H9 (cell line): ENCODE data around the gene TANGO6. TPM values are rescaled to one million over a fixed set of nuclear protein-coding genes. Genes with fewer than 3 reads are reported as not detected.

Experiments
- DNase-seq: peaks from one replicate; pipeline ENCODE4 v3.0.0-alpha.2; 2017
- H2AFZ ChIP-seq: one replicate; pipeline ENCODE4 v1.6.1; 2013; ENCODE audit warnings: mild to moderate bottlenecking, low read length, control low read depth, moderate library complexity
- H2AK5ac ChIP-seq: 2 replicates; pipeline ENCODE4 v1.6.1; 2013; ENCODE audit warnings: low read length, control low read depth, mixed read lengths; ENCODE audit not compliant: insufficient read length
- H2BK120ac ChIP-seq: one replicate; pipeline ENCODE4 v1.6.1; 2013; ENCODE audit warnings: low read depth, mild to moderate bottlenecking, low read length, control low read depth, inconsistent platforms; ENCODE audit not compliant: poor library complexity, severe bottlenecking
- H2BK12ac ChIP-seq: 2 replicates; pipeline ENCODE4 v1.6.1; 2013; ENCODE audit warnings: low read length, control low read depth, mixed read lengths, low read depth; ENCODE audit not compliant: insufficient read length
- H2BK15ac ChIP-seq: 2 replicates; pipeline ENCODE4 v1.6.1; 2013; ENCODE audit warnings: low read depth, low read length, control low read depth
- H2BK20ac ChIP-seq: one replicate; pipeline ENCODE4 v1.6.1; 2013; ENCODE audit warnings: low read depth, mild to moderate bottlenecking, low read length, control low read depth, inconsistent platforms; ENCODE audit not compliant: poor library complexity, severe bottlenecking
- H2BK5ac ChIP-seq: 2 replicates; pipeline ENCODE4 v1.6.1; 2013; ENCODE audit warnings: low read length, control low read depth, mixed read lengths; ENCODE audit not compliant: insufficient read length
- H3K14ac ChIP-seq: 2 replicates; pipeline ENCODE4 v1.6.1; 2013; ENCODE audit warnings: low read length, control low read depth; ENCODE audit not compliant: insufficient read depth
- H3K18ac ChIP-seq: 2 replicates; pipeline ENCODE4 v1.6.1; 2013; ENCODE audit warnings: low read depth, mild to moderate bottlenecking, mixed read lengths, low read length, control low read depth; ENCODE audit not compliant: insufficient read length
- H3K23ac ChIP-seq: 2 replicates; pipeline ENCODE4 v1.6.1; 2013; ENCODE audit warnings: low read length, control low read depth, mixed read lengths, low read depth; ENCODE audit not compliant: insufficient read length
- H3K23me2 ChIP-seq: 2 replicates; pipeline ENCODE4 v1.6.1; 2013; ENCODE audit warnings: low read depth, mild to moderate bottlenecking, mixed read lengths, low read length, control low read depth; ENCODE audit not compliant: insufficient read length, poor library complexity, severe bottlenecking
- H3K27ac ChIP-seq: 2 replicates; pipeline ENCODE4 v1.5.1; 2013; ENCODE audit warnings: low read length, control low read depth, mixed read lengths, low read depth; ENCODE audit not compliant: insufficient read length
- H3K27me3 ChIP-seq: 2 replicates; pipeline ENCODE4 v1.6.1; 2013; ENCODE audit warnings: low read length, control low read depth, inconsistent platforms; ENCODE audit not compliant: insufficient read depth
- H3K4ac ChIP-seq: 2 replicates; pipeline ENCODE4 v1.6.1; 2013; ENCODE audit warnings: low read depth, mild to moderate bottlenecking, control low read depth, inconsistent platforms, low read length, moderate library complexity
- H3K4me1 ChIP-seq: 2 replicates; pipeline ENCODE4 v1.6.1; 2013; ENCODE audit warnings: low read length, control low read depth, inconsistent platforms; ENCODE audit not compliant: insufficient read depth
- H3K4me2 ChIP-seq: 2 replicates; pipeline ENCODE4 v1.6.1; 2013; ENCODE audit warnings: low read length, control low read depth, mixed read lengths; ENCODE audit not compliant: insufficient read length, insufficient read depth
- H3K56ac ChIP-seq: 2 replicates; pipeline ENCODE4 v1.6.1; 2013; ENCODE audit warnings: low read depth, mild to moderate bottlenecking, mixed read lengths, low read length, control low read depth; ENCODE audit not compliant: insufficient read length
- H3K79me1 ChIP-seq: 2 replicates; pipeline ENCODE4 v1.6.1; 2013; ENCODE audit warnings: low read depth, mild to moderate bottlenecking, moderate library complexity, low read length, control low read depth, inconsistent platforms; ENCODE audit not compliant: insufficient read depth, poor library complexity, severe bottlenecking
- H3K79me2 ChIP-seq: 2 replicates; pipeline ENCODE4 v1.6.1; 2013; ENCODE audit warnings: low read length, control low read depth, inconsistent platforms; ENCODE audit not compliant: insufficient read depth
- H3K9ac ChIP-seq: 2 replicates; pipeline ENCODE4 v1.6.1; 2013; ENCODE audit warnings: low read length, control low read depth, mixed read lengths; ENCODE audit not compliant: insufficient read length; ENCODE audit errors: extremely low read depth
- H3K9me3 ChIP-seq: one replicate; pipeline ENCODE4 v1.6.1; 2013; ENCODE audit warnings: low read depth, low read length, inconsistent platforms; ENCODE audit not compliant: control insufficient read depth
- H3T11ph ChIP-seq: one replicate; pipeline ENCODE4 v1.6.1; 2013; ENCODE audit warnings: mild to moderate bottlenecking, low read length, control low read depth, inconsistent platforms
- H4K20me1 ChIP-seq: one replicate; pipeline ENCODE4 v1.6.1; 2013; ENCODE audit not compliant: control insufficient read depth, insufficient read length, insufficient read depth
- H4K5ac ChIP-seq: 2 replicates; pipeline ENCODE4 v1.6.1; 2013; ENCODE audit warnings: low read depth, mild to moderate bottlenecking, mixed read lengths, low read length, control low read depth; ENCODE audit not compliant: insufficient read length
- H4K8ac ChIP-seq: replicated peaks from 2 replicates; pipeline ENCODE4 v1.6.1; 2013; ENCODE audit warnings: low read length, control low read depth, mixed read lengths, low read depth; ENCODE audit not compliant: insufficient read length
- H4K91ac ChIP-seq: 2 replicates; pipeline ENCODE4 v1.6.1; 2013; ENCODE audit warnings: low read depth, mild to moderate bottlenecking, moderate library complexity, mixed read lengths, low read length, control low read depth; ENCODE audit not compliant: insufficient read length
- H3K27ac Mint-ChIP-seq, 3 experiments: 2 replicates in 2 of 3; 3 replicates in 1 of 3; pipeline ENCODE4 v1.8.0; 2020 to 2021; ENCODE audit warnings: mixed read lengths in 3 of 3, mild to moderate bottlenecking in 1 of 3, moderate library complexity in 1 of 3
- H3K27me3 Mint-ChIP-seq: 2 replicates; pipeline ENCODE4 v1.8.0; 2021; ENCODE audit warnings: low read depth, mild to moderate bottlenecking, moderate library complexity, mixed read lengths
- H3K36me3 Mint-ChIP-seq, 3 experiments: 2 replicates in 2 of 3; 3 replicates in 1 of 3; pipeline ENCODE4 v1.8.0; 2020 to 2021; ENCODE audit warnings: low read depth in 3 of 3, mixed read lengths in 3 of 3; ENCODE audit not compliant: insufficient read depth in 1 of 3
- H3K4me1 Mint-ChIP-seq, 2 experiments: 2 replicates each; pipeline ENCODE4 v1.8.0; 2020; ENCODE audit warnings: mixed read lengths in 2 of 2
- H3K4me3 Mint-ChIP-seq, 2 experiments: 2 replicates in 1 of 2; 3 replicates in 1 of 2; pipeline ENCODE4 v1.8.0; 2020 to 2021; ENCODE audit warnings: mild to moderate bottlenecking in 2 of 2, mixed read lengths in 2 of 2, moderate library complexity in 1 of 2
- H3K9me3 Mint-ChIP-seq, 2 experiments: 2 replicates in 1 of 2; 3 replicates in 1 of 2; pipeline ENCODE4 v1.8.0; 2020; ENCODE audit warnings: mild to moderate bottlenecking in 2 of 2, mixed read lengths in 2 of 2, moderate library complexity in 1 of 2
- CTCF ChIP-seq: fragments of 200-600 bp; sonication (generic); conservative IDR thresholded peaks from 3 replicates; pipeline ENCODE4 v1.8.0; 2021; ENCODE audit warnings: antibody characterized with exemption, mild to moderate bottlenecking
- WGBS: extraction: QIAGEN DNeasy Blood & Tissue Kit; methylation state at CpG from one replicate; pipeline ENCODE4 v1.1.7; 2013; ENCODE audit warnings: missing lambda C conversion rate, low lambda C conversion rate, mixed read lengths; ENCODE audit not compliant: insufficient read length; ENCODE audit errors: extremely low coverage; 5-methylcytosine and 5-hydroxymethylcytosine counted together
- total RNA-seq: library from RNA; stranded (reverse); gene quantifications from 2 replicates; pipeline ENCODE4 v1.2.1, GENCODE V29; 2021

TANGO6 gene
- total RNA-seq, 1 experiment from 2014 or later = 12.0 TPM

- H3K27ac Mint-ChIP-seq = no peak overlapping the region
- H2AFZ ChIP-seq = no peak overlapping the region
Observed at GRCh38 chr16:68954911-68955635, 111.7 kb downstream of the TANGO6 start.

More at GRCh38 chr16:68954911-68955635, 111.7 kb downstream of the TANGO6 start:
- Mint-ChIP-seq H3K36me3 (no peaks in the 10 kb centered on the region), H3K4me1 (peaks cover 10 to 12% of the 10 kb centered on the region in 2 experiments), H3K9me3 (no peaks in the 10 kb centered on the region), H3K4me3 (no peak overlapping the region), H3K27me3 (no peaks in the 10 kb centered on the region)
- Histone ChIP-seq H3T11ph (no peak overlapping the region), H3K79me2 (no peaks in the 10 kb centered on the region), H4K91ac (no peak overlapping the region), H3K56ac (no peak overlapping the region), H2BK5ac (no peak overlapping the region), H3K4me2 (no peak overlapping the region), H2AK5ac (no peak overlapping the region), H3K14ac (no peak overlapping the region), H3K23me2 (no peaks in the 10 kb centered on the region), H3K79me1 (no peaks in the 10 kb centered on the region), H2BK20ac (no peak overlapping the region), H3K9ac (no peak overlapping the region), H3K4ac (no peak overlapping the region), H4K5ac (no peak overlapping the region), H3K9me3 (no peaks in the 10 kb centered on the region), H4K20me1 (no peaks in the 10 kb centered on the region), H2BK15ac (no peak overlapping the region), H4K8ac (no peak overlapping the region), H3K4me1 (no peaks in the 10 kb centered on the region), H2BK120ac (no peak overlapping the region), H3K27ac (no peak overlapping the region), H3K18ac (no peak overlapping the region), H3K27me3 (no peaks in the 10 kb centered on the region), H3K23ac (no peak overlapping the region), H2BK12ac (no peak overlapping the region)
- no CpG with 5 or more reads among the region's 8 CpGs for whole genome bisulfite sequencing
- TF ChIP-seq CTCF = no peak
- DNase-seq = no peak
